Nephron (organoid): ENCODE results near the gene CCT8.

Experiments
- H3K27ac Mint-ChIP-seq, 3 experiments: 2 replicates each; pipeline ENCODE4 v1.8.0; 2020; ENCODE audit warnings: mixed read lengths in 3 of 3, mild to moderate bottlenecking in 2 of 3, moderate library complexity in 1 of 3
- H3K27me3 Mint-ChIP-seq: 2 replicates; pipeline ENCODE4 v1.8.0; 2021; ENCODE audit warnings: low read depth, mild to moderate bottlenecking, moderate library complexity, mixed read lengths
- H3K36me3 Mint-ChIP-seq: 2 replicates; pipeline ENCODE4 v1.8.0; 2020; ENCODE audit warnings: low read depth, mixed read lengths
- H3K4me1 Mint-ChIP-seq: 2 replicates; pipeline ENCODE4 v1.8.0; 2020; ENCODE audit warnings: mixed read lengths
- H3K4me3 Mint-ChIP-seq, 3 experiments: 2 replicates each; pipeline ENCODE4 v1.8.0; 2020; ENCODE audit warnings: mild to moderate bottlenecking in 3 of 3, mixed read lengths in 3 of 3, moderate library complexity in 2 of 3
- H3K9me3 Mint-ChIP-seq: 2 replicates; pipeline ENCODE4 v1.8.0; 2020; ENCODE audit warnings: mixed read lengths
- TF ChIP-seq, protein P1 (sequence below), 3 experiments: fragments of 200-600 bp; sonication (generic); IDR thresholded peaks; one replicate each; pipeline ENCODE4 v1.5.0; 2021; ENCODE audit warnings: antibody characterized with exemption in 3 of 3; ENCODE audit not compliant: unreplicated experiment in 3 of 3

Gene CCT8

DNA sequence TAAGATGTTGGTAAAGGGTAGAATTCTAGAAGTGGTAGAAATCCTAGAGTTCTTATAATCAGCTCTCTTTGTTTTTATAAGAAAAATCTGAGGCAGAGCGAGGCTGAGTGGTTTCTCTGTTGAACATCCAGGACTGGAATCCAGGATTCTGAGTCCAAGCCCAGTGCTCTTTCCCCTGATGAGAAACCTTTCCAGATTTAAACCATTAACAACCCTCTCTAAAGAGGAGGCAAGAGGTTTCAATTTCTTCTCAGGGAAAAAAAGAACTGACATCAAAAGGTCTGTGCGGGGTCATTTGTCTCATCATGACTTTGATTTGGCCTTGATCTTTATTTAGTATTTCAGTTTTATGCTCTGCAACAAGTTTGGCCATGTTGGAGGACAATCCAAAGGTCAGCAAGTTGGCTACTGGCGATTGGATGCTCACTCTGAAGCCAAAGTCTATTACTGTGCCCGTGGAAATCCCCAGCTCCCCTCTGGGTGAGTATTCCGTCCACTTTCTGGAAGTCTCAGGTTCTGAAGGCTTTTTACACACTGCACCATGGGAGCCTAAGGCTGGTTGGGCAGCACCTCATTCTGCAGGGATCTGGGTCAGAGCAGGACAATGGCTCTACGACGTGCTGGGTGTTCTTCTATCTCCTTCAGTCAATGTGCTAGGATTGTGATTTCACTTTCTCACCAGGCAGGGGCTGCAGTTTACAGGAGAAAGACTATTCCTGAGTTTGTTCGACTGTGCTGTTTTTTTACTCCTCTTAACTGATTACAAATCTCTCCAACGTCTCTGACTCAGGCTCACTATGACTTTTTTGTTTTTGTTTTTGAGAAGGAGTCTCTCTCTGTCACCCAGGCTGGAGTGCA is 18.9 kb upstream of the CCT8 start:
- Mint-ChIP-seq H3K27me3 (no peaks in the 10 kb centered on the region), H3K4me3 (no peak overlapping the region), H3K9me3 (no peaks in the 10 kb centered on the region)

DNA sequence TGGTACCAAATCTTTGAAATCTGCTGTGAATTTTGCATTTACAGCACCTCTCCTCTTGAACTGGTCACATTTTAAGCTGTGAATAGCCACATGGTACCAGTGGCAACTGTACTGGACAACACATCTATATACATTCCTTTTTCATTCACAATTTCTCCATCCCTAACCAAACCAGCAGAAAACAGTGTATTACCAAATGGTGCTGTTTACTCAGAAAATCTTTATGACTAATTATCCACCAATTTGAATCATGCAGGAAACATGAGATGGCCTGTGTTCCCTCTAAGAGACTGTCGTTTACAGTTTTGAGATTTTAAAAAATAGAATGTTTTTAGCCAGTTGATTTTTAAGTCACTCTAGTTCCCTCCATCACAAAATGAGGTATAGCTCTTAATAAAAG is 17.6 kb upstream of the CCT8 start:
- Mint-ChIP-seq H3K27ac (no peak overlapping the region), H3K36me3 (no peaks in the 10 kb centered on the region), H3K9me3 (no peaks in the 10 kb centered on the region), H3K27me3 (no peaks in the 10 kb centered on the region), H3K4me1 (peaks cover 24% of the 10 kb centered on the region), H3K4me3 (no peak overlapping the region)
- TF ChIP-seq, protein P1, sequence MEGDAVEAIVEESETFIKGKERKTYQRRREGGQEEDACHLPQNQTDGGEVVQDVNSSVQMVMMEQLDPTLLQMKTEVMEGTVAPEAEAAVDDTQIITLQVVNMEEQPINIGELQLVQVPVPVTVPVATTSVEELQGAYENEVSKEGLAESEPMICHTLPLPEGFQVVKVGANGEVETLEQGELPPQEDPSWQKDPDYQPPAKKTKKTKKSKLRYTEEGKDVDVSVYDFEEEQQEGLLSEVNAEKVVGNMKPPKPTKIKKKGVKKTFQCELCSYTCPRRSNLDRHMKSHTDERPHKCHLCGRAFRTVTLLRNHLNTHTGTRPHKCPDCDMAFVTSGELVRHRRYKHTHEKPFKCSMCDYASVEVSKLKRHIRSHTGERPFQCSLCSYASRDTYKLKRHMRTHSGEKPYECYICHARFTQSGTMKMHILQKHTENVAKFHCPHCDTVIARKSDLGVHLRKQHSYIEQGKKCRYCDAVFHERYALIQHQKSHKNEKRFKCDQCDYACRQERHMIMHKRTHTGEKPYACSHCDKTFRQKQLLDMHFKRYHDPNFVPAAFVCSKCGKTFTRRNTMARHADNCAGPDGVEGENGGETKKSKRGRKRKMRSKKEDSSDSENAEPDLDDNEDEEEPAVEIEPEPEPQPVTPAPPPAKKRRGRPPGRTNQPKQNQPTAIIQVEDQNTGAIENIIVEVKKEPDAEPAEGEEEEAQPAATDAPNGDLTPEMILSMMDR (IDR thresholded peaks at IDR 0.05; ENCODE audit: unreplicated experiment in 3 of 3), result no peak

More for the DNA sequence above, 18.9 kb upstream of the CCT8 start:
- H3K4me1 Mint-ChIP-seq, result peaks cover 20% of the 10 kb centered on the region
- no peak overlapping the region for H3K27ac Mint-ChIP-seq
- TF ChIP-seq, protein P1 (IDR thresholded peaks at IDR 0.05; ENCODE audit: unreplicated experiment in 3 of 3), result no peak
- no peaks in the 10 kb centered on the region for H3K36me3 Mint-ChIP-seq

DNA sequence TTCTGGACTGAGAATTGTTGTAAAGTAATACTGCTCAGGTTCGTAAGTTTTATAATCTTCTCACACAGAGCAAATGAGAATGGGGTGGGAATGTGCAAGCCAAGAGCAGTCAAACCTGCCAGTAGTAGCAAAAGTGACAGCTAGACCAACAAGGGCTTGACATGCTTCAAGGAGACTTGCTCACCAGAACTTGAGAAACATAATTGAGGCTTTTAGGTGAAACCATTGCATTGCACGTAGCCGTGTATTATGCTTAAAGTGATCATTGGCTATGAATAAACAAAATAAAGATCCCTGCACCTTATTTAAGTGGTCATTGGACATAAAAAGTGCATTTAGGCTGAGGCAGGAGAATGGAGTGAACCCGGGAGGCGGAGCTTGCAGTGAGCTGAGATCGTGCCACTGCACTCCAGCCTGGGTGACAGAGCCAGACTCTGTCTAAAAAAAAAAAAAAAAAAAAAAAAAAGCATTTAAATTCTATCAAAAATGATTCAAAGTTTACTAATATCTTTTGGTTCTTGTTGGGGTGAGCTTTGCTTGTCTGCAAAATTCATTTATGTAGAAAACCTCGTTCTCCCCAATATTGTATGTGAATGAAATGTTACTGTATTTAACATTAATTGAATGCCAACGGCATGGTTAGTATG is 11.8 kb upstream of the CCT8 start:
- no peak overlapping the region for H3K4me3 Mint-ChIP-seq
- no peaks in the 10 kb centered on the region for H3K9me3 Mint-ChIP-seq
- H3K27ac Mint-ChIP-seq, result no peak overlapping the region
- TF ChIP-seq, protein P1 (IDR thresholded peaks at IDR 0.05; ENCODE audit: unreplicated experiment in 3 of 3), result no peak
- peaks cover 15% of the 10 kb centered on the region for H3K4me1 Mint-ChIP-seq
- no peaks in the 10 kb centered on the region for H3K36me3 Mint-ChIP-seq
- no peaks in the 10 kb centered on the region for H3K27me3 Mint-ChIP-seq

DNA sequence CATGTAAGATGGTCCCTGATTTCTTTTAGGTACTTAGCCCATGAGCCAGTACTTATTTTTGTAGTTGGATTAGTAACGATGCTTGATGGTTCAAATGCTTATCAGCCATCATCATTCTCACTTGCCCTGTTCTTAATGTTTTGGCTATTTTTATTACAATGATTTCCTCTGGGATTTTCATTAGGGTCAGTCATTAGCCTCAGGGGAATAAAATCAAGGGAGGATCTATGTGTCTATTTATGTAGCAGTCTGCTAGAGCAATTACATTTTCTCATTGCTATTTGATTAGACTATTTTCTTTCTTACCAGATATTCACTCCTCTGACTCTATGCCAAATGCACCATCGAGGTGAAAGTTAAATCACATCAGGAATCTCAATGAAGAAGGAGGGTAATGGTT is 10.9 kb upstream of the CCT8 start:
- no peak overlapping the region for H3K4me3 Mint-ChIP-seq
- no peaks in the 10 kb centered on the region for H3K9me3 Mint-ChIP-seq
- no peaks in the 10 kb centered on the region for H3K36me3 Mint-ChIP-seq
- peaks cover 8% of the 10 kb centered on the region for H3K4me1 Mint-ChIP-seq
- no peak overlapping the region for H3K27ac Mint-ChIP-seq
- no peaks in the 10 kb centered on the region for H3K27me3 Mint-ChIP-seq
- TF ChIP-seq, protein P1 (IDR thresholded peaks at IDR 0.05; ENCODE audit: unreplicated experiment in 3 of 3), result no peak

DNA sequence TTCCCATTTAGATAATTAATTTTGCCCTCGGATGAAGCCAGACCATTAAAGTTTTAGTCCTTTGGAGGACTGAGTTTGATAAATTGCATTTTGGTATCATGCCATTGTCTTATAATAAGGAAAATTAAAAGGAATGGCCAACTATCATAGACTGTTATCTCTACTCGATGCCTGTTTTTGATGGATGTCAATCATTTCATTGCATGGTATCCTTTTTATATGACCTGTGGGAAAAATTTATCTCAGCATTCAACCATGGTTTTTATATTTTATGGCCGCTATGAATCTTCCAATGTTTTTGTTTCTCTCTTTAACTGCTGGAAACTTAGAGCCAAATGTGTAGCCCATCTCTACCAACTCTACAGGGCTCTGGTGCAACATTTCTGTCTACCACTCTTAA is 9.9 kb upstream of the CCT8 start:
- Mint-ChIP-seq H3K4me1 (peaks cover 8% of the 10 kb centered on the region), H3K27me3 (no peaks in the 10 kb centered on the region), H3K4me3 (no peak overlapping the region), H3K9me3 (no peaks in the 10 kb centered on the region), H3K36me3 (no peaks in the 10 kb centered on the region), H3K27ac (no peak overlapping the region)
- TF ChIP-seq, protein P1 (IDR thresholded peaks at IDR 0.05; ENCODE audit: unreplicated experiment in 3 of 3), result no peak
